ENCODE results near the gene TTF1.
A peak's percentile ranks its signal among the peaks of the same experiment; 100 is the strongest.

TTF1 gene

DNA sequence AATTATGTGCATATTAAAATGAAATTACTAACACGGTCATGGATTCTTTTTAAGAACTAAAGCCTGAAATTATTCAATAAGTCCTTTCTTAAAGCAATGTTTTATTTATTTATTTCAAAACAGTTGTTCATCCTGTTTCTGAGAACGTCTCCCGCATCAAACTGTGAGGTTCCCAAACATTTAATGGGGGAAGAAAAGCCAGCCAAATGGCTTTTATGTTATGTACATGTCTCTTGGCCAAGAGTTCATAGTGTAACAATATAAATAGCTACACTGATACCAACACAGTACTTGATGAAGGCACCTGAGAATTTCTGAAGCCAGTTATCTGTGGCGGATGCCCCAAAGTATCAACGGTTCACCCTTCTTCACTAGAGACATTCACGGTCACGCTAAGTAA, 15.7 kb downstream of the TTF1 start:
- H3K79me2 ChIP-seq (ENCODE audit: insufficient read depth, low read length): 0 out of 2 replicates have a peak, but pooled peaks cover 4% of the 10 kb centered on the region
- peaks cover 83% of the 10 kb centered on the region for H3K36me3 ChIP-seq (ENCODE audit: insufficient read depth, low read length)
- H3K9me3 ChIP-seq (ENCODE audit: insufficient read depth, low read depth, low read length): no peaks in the 10 kb centered on the region
- TF ChIP-seq EZH2phosphoT487 (IDR thresholded peaks at IDR 0.05; ENCODE audit: borderline replicate concordance) (no peak), CTCF (conservative IDR thresholded peaks at IDR 0.05; ENCODE audit: low read length) (no peak)
- no peaks in the 10 kb centered on the region for H4K20me1 ChIP-seq (ENCODE audit: insufficient read depth, low read length, poor library complexity, severe bottlenecking)
- no peaks in the 10 kb centered on the region for H3K27me3 ChIP-seq (ENCODE audit: insufficient read depth, low read length, poor library complexity, severe bottlenecking)
- no peak overlapping the region for H2AFZ ChIP-seq (ENCODE audit: low read length)
- H3K4me1 ChIP-seq (ENCODE audit: insufficient read depth, low read length, poor library complexity, severe bottlenecking): no peaks in the 10 kb centered on the region
- no peak overlapping the region for H3K9ac ChIP-seq (ENCODE audit: low read depth, low read length, poor library complexity, severe bottlenecking)
- no peak overlapping the region for H3K4me3 ChIP-seq (ENCODE audit: low read length, poor library complexity, severe bottlenecking)
- no peak overlapping the region for H3K4me2 ChIP-seq (ENCODE audit: low read depth, low read length, poor library complexity, severe bottlenecking)
- H3F3A ChIP-seq (ENCODE audit: low read depth): no peaks in the 10 kb centered on the region
- H3K9me2 ChIP-seq (replicated peaks; ENCODE audit: low read depth, low read length): no peaks in the 10 kb centered on the region

DNA sequence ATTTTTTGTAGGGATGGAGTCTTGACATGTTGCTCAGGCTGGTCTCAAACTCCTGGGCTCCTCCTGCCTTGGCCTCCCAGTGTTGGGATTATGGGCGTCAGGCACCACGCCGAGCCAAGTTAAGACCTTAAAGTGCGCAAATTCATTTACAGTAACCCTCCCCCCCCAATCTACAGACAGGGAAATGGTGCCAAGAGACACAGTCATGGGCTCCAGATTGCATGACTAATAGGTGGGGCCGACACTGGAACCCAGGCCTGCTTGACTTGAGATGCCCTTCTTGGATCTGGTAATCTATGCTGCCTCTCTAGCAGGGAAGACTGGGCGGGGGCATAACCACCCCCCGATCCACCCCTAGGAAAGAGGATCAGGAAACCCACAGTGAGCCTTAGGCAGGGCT, 19.5 kb downstream of the TTF1 start:
- Histone ChIP-seq H3K9ac (ENCODE audit: low read depth, low read length, poor library complexity, severe bottlenecking) (no peak overlapping the region), H3F3A (ENCODE audit: low read depth) (no peaks in the 10 kb centered on the region), H3K27me3 (ENCODE audit: insufficient read depth, low read length, poor library complexity, severe bottlenecking) (no peaks in the 10 kb centered on the region), H3K4me2 (ENCODE audit: low read depth, low read length, poor library complexity, severe bottlenecking) (no peak overlapping the region), H3K9me2 (replicated peaks; ENCODE audit: low read depth, low read length) (no peaks in the 10 kb centered on the region), H2AFZ (ENCODE audit: low read length) (no peak overlapping the region), H3K4me3 (ENCODE audit: low read length, poor library complexity, severe bottlenecking) (no peak overlapping the region), H3K4me1 (ENCODE audit: insufficient read depth, low read length, poor library complexity, severe bottlenecking) (peaks cover 21% of the 10 kb centered on the region), H3K79me2 (ENCODE audit: insufficient read depth, low read length) (peaks cover 8% of the 10 kb centered on the region), H3K9me3 (ENCODE audit: insufficient read depth, low read depth, low read length) (no peaks in the 10 kb centered on the region), H4K20me1 (ENCODE audit: insufficient read depth, low read length, poor library complexity, severe bottlenecking) (no peaks in the 10 kb centered on the region), H3K36me3 (ENCODE audit: insufficient read depth, low read length) (peaks cover 77% of the 10 kb centered on the region)
- TF ChIP-seq EZH2phosphoT487 (IDR thresholded peaks at IDR 0.05; ENCODE audit: borderline replicate concordance) (no peak), CTCF (conservative IDR thresholded peaks at IDR 0.05; ENCODE audit: low read length) (no peak)

- no peak for TF ChIP-seq EZH2phosphoT487 (IDR thresholded peaks at IDR 0.05; ENCODE audit: borderline replicate concordance)
- TF ChIP-seq CTCF (conservative IDR thresholded peaks at IDR 0.05; ENCODE audit: low read length): no peak
- no peaks in the 10 kb centered on the region for H3K9me3 ChIP-seq (ENCODE audit: insufficient read depth, low read depth, low read length)
- H3K79me2 ChIP-seq (ENCODE audit: insufficient read depth, low read length): peaks cover 18% of the 10 kb centered on the region
- H3K9ac ChIP-seq (ENCODE audit: low read depth, low read length, poor library complexity, severe bottlenecking): no peak overlapping the region
- peaks cover 69% of the 10 kb centered on the region; the same call in 1 of the 2 replicates for H3K36me3 ChIP-seq (ENCODE audit: insufficient read depth, low read length)
- no peaks in the 10 kb centered on the region for H3K9me2 ChIP-seq (replicated peaks; ENCODE audit: low read depth, low read length)
- no peaks in the 10 kb centered on the region for H3K27me3 ChIP-seq (ENCODE audit: insufficient read depth, low read length, poor library complexity, severe bottlenecking)
- no peak overlapping the region for H3K4me3 ChIP-seq (ENCODE audit: low read length, poor library complexity, severe bottlenecking)
- H3F3A ChIP-seq (ENCODE audit: low read depth): 0 out of 2 replicates have a peak, but pooled peaks cover 5% of the 10 kb centered on the region
- H4K20me1 ChIP-seq (ENCODE audit: insufficient read depth, low read length, poor library complexity, severe bottlenecking): no peaks in the 10 kb centered on the region
- no peak overlapping the region for H2AFZ ChIP-seq (ENCODE audit: low read length)
- H3K4me1 ChIP-seq (ENCODE audit: insufficient read depth, low read length, poor library complexity, severe bottlenecking): peaks cover 29% of the 10 kb centered on the region
- peak overlapping the region; percentile 32 for H3K4me2 ChIP-seq (ENCODE audit: low read depth, low read length, poor library complexity, severe bottlenecking)
These were observed 22.3 kb downstream of the TTF1 start for GRCh38 chr9:132384376-132384775.
